ENCODE data around the gene STK11IP. TPM values are rescaled to one million over a fixed set of nuclear protein-coding genes. Genes with fewer than 3 reads are reported as not detected.
A peak's percentile ranks its signal among the peaks of the same experiment; 100 is the strongest.

Gene STK11IP
- total RNA-seq, 4 donors from 2014 or later = 25.3 to 68.0 (median 29.2) TPM

DNA sequence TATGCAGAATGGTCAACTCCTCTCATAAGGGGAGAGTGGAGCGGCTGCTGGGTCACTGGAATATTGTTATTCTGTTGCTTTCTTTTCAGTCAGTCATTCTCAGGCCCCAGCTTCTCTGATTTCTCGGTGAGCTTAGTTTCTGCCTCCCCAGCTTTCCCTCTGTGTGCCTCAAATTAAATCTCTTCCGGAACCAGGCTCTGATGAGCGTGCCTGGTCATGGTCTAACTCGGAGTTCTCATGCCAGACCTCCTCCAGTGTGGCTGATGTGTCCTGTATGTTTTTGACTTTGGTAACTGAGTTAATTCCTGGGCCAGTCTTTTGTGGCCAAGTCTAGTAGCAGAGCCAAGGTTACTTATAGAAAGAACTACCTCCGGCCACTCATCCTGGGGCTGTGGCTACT, 4.9 kb upstream of the STK11IP start:
- Histone ChIP-seq H3K4me1 (peaks cover 6% of the 10 kb centered on the region), H3K9me3 (no peaks in the 10 kb centered on the region), H3K27me3 (peaks cover 3% of the 10 kb centered on the region), H3K4me3 (no peak overlapping the region), H3K36me3 (no peaks in the 10 kb centered on the region), H3K27ac (no peak overlapping the region)
- no peak for TF ChIP-seq POLR2A (IDR thresholded peaks at IDR 0.05)
- TF ChIP-seq, protein P1, sequence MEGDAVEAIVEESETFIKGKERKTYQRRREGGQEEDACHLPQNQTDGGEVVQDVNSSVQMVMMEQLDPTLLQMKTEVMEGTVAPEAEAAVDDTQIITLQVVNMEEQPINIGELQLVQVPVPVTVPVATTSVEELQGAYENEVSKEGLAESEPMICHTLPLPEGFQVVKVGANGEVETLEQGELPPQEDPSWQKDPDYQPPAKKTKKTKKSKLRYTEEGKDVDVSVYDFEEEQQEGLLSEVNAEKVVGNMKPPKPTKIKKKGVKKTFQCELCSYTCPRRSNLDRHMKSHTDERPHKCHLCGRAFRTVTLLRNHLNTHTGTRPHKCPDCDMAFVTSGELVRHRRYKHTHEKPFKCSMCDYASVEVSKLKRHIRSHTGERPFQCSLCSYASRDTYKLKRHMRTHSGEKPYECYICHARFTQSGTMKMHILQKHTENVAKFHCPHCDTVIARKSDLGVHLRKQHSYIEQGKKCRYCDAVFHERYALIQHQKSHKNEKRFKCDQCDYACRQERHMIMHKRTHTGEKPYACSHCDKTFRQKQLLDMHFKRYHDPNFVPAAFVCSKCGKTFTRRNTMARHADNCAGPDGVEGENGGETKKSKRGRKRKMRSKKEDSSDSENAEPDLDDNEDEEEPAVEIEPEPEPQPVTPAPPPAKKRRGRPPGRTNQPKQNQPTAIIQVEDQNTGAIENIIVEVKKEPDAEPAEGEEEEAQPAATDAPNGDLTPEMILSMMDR (IDR thresholded peaks at IDR 0.05) = no peak
- TF ChIP-seq EP300 (IDR thresholded peaks at IDR 0.05) = no peak
- TF ChIP-seq POLR2AphosphoS5 (IDR thresholded peaks at IDR 0.05) = no peak
- no peak for DNase-seq (ENCODE audit: low spot score in 2 of 2)
- WGBS = 65% methylated on average over 6 of the region's 6 CpGs

DNA sequence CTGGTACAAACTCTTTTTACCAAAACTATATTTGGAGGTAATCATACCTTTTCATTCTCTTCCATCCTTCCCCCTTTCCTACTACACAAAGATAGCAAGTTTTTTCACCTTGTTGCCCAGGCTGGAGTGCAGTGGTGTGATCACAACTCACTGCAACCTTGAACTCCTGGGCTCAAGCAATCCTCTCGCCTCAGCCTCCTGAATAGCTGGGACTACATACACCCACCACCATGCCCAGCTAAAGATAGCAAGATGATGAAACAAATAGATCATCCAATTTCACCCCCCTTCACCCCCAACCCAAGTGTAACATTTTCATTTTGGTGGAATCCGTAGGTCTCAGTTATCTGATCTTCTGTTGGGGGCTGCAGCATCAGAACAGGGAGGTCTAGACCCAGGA, 4.5 kb upstream of the STK11IP start:
- 86% methylated on average over 2 of the region's 2 CpGs for WGBS
- no peak overlapping the region for H3K4me3 ChIP-seq
- no peaks in the 10 kb centered on the region for H3K36me3 ChIP-seq
- H3K9me3 ChIP-seq = no peaks in the 10 kb centered on the region
- H3K27ac ChIP-seq = no peak overlapping the region
- no peak for DNase-seq (ENCODE audit: low spot score in 2 of 2)
- TF ChIP-seq POLR2A (IDR thresholded peaks at IDR 0.05) (no peak), POLR2AphosphoS5 (IDR thresholded peaks at IDR 0.05) (no peak)
- TF ChIP-seq, protein P1 (IDR thresholded peaks at IDR 0.05) = no peak
- peaks cover 7% of the 10 kb centered on the region for H3K4me1 ChIP-seq
- H3K27me3 ChIP-seq = peaks cover 3% of the 10 kb centered on the region

DNA sequence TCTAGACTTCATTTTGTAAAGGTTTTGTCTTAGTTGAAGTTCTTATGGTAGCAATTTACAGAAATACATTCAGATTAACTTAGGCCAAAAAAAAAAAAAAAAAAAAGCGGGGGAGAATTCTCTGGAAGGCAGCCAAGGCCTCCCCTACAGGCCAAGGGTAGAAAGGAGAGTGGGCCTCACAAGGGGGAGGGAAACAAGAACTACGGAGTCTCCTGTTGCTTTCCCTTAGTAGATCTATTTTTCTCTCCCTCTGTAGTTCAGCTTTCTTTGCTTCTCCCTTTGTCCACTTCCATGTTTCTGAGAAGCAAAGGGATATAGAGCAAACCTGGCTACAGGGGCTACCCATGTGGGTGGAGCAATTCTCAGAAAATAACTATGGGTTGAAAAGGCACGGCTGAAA, 2.4 kb upstream of the STK11IP start:
- Histone ChIP-seq H3K27me3 (peaks cover 3% of the 10 kb centered on the region), H3K4me1 (peaks cover 15% of the 10 kb centered on the region), H3K9me3 (no peaks in the 10 kb centered on the region), H3K36me3 (no peaks in the 10 kb centered on the region), H3K4me3 (no peak overlapping the region), H3K27ac (no peak overlapping the region)
- DNase-seq (ENCODE audit: low spot score in 2 of 2) = no peak
- TF ChIP-seq EP300 (IDR thresholded peaks at IDR 0.05) (no peak), POLR2AphosphoS5 (IDR thresholded peaks at IDR 0.05) (no peak), POLR2A (IDR thresholded peaks at IDR 0.05) (no peak)
- TF ChIP-seq, protein P1 (IDR thresholded peaks at IDR 0.05) = no peak
- 47% methylated on average over 3 of the region's 3 CpGs for whole genome bisulfite sequencing

DNA sequence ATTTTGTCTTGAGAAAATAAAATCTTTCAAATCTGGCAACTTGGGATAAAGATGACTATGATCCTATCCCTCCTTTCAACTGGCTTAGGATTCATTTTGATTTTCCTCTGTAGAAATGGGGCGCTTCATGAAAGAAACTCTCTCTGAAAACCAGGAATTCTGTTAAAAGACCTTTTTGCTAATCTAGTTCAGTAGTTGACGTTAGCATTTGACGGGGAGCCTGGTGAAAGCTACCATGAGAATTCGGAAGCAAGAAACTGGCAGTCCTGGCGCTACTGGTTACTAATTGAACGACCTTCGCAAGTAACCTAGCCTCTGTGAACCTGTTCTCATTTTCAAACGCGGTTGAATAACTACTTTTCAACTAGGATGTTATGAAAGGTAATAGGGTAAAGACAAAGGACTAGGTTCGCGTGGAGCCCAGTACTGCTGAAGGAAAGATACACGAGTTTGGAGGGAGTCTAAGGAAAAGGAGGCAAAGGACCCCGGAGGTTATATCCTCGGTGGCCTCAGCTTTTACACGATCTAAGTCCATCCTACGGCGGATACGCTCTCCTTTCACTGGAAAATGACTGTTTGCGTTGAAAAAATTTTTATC, 604 bp upstream of the STK11IP start:
- 7% methylated on average over 19 of the region's 19 CpGs for WGBS
- no peak for DNase-seq (ENCODE audit: low spot score in 2 of 2)
- TF ChIP-seq POLR2A (IDR thresholded peaks at IDR 0.05) = no peak
- TF ChIP-seq, protein P1 (IDR thresholded peaks at IDR 0.05) = no peak
- TF ChIP-seq EP300 (IDR thresholded peaks at IDR 0.05) = no peak
- no peak for TF ChIP-seq POLR2AphosphoS5 (IDR thresholded peaks at IDR 0.05)
- Histone ChIP-seq H3K4me3 (peak overlapping the region; percentile 58), H3K4me1 (peaks cover 15% of the 10 kb centered on the region), H3K9me3 (no peaks in the 10 kb centered on the region), H3K36me3 (peaks cover 11% of the 10 kb centered on the region), H3K27me3 (no peaks in the 10 kb centered on the region), H3K27ac (peak overlapping the region; percentile 65)

DNA sequence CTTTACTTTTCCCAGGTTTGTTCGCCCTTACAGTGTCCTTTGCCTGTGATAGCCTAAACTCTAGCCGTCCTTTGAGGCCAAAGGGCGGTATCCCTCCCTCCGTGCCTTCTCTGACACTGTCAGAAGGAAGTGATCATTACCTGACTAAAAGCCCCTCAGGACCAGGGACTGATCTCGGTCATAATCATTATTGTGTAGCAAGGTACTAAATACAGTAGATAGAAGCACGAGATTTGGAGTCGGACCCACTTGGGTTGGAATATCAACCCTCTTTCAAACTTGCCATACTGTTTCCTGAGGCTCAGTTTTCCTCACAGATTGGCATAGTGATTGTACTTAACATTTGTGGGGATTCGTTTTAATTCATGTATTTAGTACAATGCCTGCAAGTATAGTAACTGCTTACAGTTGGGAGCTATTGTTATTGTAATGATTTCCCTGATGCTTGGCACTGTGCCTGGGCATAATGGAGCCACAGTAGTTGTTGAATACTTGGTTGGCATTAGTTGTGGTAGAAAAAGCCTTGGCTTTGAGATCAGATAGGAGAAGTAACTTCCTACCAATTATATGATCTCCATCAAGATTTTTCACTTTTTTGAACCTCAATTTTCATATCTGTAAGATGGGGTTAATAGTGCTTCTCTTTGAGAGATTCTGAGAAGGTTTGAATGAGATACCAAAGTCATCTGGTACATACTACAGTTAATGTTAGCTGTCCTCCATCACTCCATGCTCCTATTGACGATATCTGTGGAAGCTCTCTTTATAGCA, 836 bp downstream of the STK11IP start:
- Histone ChIP-seq H3K27ac (peak overlapping the region; percentile 65), H3K9me3 (no peaks in the 10 kb centered on the region), H3K36me3 (peaks cover 24% of the 10 kb centered on the region), H3K4me1 (peaks cover 15% of the 10 kb centered on the region), H3K4me3 (peak overlapping the region; percentile 58), H3K27me3 (no peaks in the 10 kb centered on the region)
- DNase-seq (ENCODE audit: low spot score in 2 of 2) = no peak
- no peak for TF ChIP-seq POLR2AphosphoS5 (IDR thresholded peaks at IDR 0.05)
- WGBS = 20% methylated on average over 9 of the region's 9 CpGs

Measured in suprapubic skin (tissue), 4 donors.